NB4 (cell line): Measurements from ENCODE around the gene AMPH.
"Not testable (repeated sequence)": the region's sequence is repeated elsewhere in the genome, so short reads cannot be mapped to it uniquely, and the experiment has no call there.

Experiments used
- DNase-seq: peaks from one replicate; pipeline ENCODE4 v3.0.0; 2010; ENCODE audit warnings: low read depth
- H3K4me3 ChIP-seq: one replicate; pipeline ENCODE4 v1.5.1; 2011; ENCODE audit warnings: mild to moderate bottlenecking, low read depth, low read length, moderate library complexity
- CTCF ChIP-seq: IDR thresholded peaks from one replicate; pipeline ENCODE4 v1.5.1; 2012; ENCODE audit warnings: low read depth, low read length
- MYC ChIP-seq: IDR thresholded peaks from 2 replicates; pipeline ENCODE4 v1.6.1; 2011; ENCODE audit warnings: low read depth, low read length
- POLR2A ChIP-seq: IDR thresholded peaks from 2 replicates; pipeline ENCODE4 v1.6.1; 2011; ENCODE audit warnings: mild to moderate bottlenecking; ENCODE audit not compliant: insufficient read length; ENCODE audit errors: extremely low read depth
- TF ChIP-seq, protein P1 (sequence below): IDR thresholded peaks from 2 replicates; pipeline ENCODE4 v1.6.1; 2011; ENCODE audit warnings: low read depth, low read length

Gene AMPH

DNA sequence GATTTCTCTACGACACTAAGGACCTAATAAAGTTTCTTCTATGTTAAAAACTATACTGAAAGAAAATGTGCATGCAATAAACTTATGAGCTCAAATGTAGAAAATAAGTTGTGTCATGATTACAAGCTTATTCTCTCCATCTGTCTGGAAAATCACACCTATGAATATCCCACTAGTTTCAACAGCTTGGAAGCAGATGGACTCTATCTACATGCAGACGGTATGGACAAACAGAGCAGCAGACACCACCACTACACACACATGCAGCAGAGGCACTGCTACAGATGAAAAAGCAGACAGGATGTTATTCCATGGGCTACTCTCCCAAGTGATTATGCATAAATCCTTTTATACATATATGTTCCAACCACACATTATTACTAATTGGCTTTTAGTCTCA, 234.3 kb downstream of the AMPH start:
- TF ChIP-seq, protein P1, sequence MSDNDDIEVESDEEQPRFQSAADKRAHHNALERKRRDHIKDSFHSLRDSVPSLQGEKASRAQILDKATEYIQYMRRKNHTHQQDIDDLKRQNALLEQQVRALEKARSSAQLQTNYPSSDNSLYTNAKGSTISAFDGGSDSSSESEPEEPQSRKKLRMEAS = no peak
- TF ChIP-seq CTCF (no peak), MYC (no peak), POLR2A (no peak)
- H3K4me3 ChIP-seq = no peak overlapping the region
- no peak for DNase-seq

DNA sequence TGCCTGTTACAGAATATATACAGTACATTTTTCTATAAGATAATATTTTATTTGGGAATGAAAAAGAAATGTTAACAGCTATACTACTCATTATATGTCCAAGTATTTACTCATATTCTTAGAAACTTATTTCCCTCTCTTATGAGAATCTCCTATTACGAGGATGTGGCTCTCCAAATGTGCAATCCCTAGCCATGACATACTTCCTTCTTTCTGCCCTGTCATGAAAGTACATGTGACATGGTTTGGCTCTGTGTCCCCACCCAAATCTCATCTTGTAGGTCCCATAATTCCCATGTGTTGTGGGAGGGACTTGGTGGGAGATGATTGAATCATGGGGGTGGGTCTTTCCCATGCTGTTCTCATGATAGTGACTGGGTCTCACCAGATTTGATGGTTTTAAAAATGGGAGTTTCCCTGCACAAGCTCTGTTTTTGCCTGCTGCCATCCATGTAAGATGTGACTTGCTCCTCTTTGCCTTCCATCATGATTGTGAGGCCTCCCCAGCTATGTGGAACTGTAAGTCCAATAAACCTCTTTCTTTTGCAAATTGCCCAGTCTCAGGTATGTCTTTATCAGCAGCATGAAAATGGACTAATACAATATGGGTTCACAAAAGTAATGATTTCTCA, 235.1 kb downstream of the AMPH start:
- not testable (repeated sequence) for H3K4me3 ChIP-seq, DNase-seq

DNA sequence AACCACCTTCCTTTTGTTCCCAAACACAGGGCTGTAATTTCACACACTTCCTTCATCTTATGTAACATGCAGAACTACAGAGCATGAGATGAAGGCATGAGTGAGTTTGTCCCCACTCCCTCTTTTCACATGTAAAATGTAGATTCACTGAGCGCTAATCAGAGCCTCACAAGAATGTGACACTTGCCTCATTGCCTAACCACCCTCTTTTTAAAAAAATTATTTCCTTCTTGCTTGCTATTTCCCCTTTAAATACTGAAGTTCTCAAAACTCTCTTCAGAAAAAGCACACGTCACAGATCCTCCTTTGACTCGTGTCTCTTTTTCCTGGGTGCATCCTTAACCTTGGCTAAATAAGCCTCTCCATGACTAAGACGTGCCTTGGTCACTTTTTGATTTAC, 236.5 kb downstream of the AMPH start:
- DNase-seq = no peak
- TF ChIP-seq CTCF = no peak
- no peak for TF ChIP-seq POLR2A
- no peak for TF ChIP-seq MYC
- TF ChIP-seq, protein P1 = no peak

DNA sequence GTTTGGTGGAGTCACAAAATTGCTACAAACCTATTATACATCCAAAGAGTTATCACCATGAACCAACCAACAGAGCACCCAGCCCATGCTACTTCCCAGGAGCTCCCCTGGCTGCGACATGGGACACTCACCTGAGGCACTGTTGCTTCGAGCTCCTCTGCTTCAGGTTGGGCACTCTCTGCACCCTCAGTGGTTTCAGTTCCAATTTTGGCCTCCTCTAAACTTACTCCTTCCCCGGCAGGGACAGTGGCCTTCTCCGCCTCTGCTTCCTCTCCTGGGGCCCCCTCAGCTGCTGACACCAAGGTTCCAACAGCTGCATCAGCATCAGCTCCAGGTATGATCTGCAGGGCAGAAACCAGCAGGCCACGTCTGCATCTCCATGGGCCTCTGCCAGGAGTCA, 237.3 kb downstream of the AMPH start:
- no peak for DNase-seq
- no peak overlapping the region for H3K4me3 ChIP-seq
- TF ChIP-seq, protein P1 = no peak
- TF ChIP-seq POLR2A (no peak), MYC (no peak), CTCF (no peak)

More for the DNA sequence above, 236.5 kb downstream of the AMPH start:
- no peak overlapping the region for H3K4me3 ChIP-seq

DNA sequence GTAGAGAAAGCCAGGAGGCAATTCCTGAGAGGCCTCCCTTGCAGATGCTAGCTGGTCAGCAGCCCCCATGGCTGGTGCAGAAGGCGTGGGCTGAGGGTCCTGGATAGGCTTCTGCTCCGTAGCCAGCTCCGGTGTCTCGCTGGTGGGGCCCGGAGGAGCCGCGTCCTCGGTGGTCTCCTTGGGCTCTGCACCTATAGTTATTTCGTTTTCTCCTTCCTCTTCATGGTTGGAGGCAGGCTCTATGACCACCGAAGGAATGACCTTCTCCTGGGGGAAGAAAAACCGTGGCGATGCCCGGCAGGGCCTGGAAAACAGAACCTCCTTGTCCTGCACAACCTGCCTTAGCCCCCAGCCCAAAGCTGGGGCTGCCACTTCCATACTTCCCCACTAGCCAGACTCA, 239.4 kb downstream of the AMPH start:
- no peak overlapping the region for H3K4me3 ChIP-seq
- DNase-seq = no peak
- TF ChIP-seq POLR2A (no peak), CTCF (no peak), MYC (no peak)
- TF ChIP-seq, protein P1 = no peak

DNA sequence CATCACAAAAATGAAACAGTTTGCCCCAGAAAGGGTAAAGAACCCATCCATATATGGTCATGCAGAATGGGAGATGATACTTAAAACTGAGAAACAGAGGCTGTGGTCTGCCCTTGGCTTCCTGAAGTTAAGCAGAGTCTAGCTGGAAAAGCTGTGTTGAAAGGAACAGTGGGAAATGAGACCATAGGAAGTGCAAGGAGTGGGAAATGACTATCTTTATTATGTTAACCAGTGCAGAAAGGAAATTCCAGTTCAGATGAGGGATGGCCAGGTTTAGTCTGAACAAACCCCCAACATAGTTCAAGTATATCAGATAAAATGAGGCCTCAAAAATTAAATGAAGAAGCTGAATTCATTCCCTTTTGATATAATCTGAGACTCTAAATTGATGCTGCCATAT, 245.5 kb downstream of the AMPH start:
- TF ChIP-seq POLR2A = no peak
- TF ChIP-seq, protein P1 = no peak
- no peak for TF ChIP-seq CTCF
- TF ChIP-seq MYC = no peak
- DNase-seq = no peak
- H3K4me3 ChIP-seq = no peak overlapping the region
